Measurements from ENCODE around the gene STX2.

STX2 gene

DNA sequence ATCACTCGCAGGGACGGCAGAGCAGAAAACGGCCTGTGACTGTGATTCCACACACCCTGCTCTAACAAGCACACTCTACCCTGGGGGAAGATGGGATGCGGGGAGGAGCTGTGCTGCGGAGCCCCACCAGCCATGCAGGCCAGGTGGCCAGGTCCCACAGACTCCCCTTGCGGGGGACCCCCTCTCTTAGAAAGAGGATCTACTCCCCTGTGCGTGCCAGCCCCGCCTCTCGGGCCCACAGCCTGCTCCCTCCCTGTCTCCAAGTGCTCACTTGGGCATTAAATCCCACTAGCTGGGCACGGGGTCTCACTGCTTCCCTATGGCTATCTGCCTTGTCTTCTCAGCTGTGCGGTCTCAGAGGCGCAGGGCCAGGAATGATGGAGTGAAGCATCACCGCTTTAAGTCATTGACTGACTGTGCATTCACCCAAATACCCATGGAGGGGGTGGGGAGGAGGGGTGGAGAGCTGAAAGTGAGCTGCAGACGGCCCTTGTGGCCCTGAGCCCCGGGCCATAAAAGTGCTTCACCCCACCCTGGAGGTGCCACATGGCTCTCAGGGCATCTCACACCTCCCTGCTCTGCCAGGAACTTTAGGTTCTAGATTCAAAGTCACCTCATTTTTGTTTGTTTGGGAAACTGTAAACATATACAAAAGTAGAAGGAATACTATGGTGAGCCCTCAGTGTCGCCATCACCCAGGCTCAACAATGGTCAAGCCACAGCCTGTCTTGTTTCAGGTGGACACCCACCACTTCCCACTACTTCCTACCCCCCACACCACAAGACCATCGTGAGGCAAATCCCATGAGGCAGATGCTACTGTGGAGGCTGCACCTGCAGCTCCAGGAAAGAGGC is 9.4 kb downstream of the STX2 start:
- DNase-seq = no peak

DNA sequence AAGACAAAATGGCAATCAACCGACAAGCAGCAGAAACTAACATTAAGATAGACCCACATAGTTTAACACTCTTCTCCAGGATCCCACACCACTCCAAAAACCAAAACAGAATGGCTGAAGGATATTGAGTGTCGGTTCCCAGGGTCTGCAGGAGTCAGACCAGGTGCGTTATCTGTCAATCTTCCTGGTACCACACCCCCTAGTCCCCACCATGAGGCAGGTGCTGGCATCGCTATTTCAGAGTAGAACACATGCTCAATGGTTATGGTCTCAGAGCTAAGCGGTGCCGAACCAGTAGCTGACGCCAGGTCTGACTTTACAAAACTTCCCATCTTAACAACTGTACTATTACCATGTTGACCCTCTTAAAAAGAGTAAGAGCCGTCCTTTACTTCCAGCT is 10.2 kb downstream of the STX2 start:
- no peak for DNase-seq

DNA sequence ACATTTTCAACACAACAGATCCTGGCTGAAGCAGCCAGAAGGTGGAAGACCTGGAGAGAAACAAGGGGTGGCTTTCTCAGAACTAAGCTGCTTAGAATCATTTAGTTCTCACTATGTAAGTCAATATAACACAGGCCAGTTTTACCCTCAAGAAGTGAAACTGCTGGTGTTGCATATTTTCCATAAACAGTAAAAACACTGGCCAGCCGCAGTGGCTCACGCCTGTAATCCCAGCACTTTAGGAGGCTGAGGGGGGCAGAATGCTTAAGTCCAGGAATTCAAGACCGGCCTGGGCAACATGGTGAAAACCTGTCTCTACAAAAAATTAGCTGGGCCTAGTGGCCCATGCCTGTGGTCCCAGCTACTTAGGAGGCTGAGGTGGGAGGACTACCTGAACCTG is 11.6 kb downstream of the STX2 start:
- no peak for DNase-seq

DNA sequence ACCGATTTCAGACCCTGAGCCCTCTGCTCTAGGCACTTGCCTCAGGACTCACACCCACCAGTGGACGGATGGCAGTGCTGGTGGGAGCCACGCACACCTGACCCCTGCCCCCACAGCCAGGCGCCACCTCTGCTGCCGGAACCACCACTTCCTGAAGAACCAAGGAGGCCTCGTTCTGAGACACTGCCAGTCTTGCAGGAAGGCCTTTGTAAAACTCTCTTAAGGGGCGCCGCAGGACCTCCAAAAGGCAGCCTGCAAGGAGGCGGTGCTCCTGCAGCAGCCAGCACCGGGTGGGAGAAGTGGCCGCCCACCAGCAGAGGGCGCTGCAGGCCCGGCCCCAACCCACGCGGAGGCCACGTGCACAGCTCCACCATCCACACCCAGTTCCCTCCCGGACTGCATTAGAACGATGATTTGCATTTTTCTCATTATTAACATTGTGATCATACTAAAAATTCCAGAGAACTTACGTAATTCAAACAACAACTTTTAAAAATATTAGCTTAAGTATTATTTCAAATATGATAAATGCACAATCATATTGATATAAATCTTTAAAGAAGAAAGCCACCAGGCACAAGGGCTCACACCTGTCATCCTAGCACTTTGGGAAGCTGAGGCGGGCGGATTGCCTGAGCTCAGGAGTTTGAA is 12.8 kb downstream of the STX2 start:
- DNase-seq = peak; percentile 63

DNA sequence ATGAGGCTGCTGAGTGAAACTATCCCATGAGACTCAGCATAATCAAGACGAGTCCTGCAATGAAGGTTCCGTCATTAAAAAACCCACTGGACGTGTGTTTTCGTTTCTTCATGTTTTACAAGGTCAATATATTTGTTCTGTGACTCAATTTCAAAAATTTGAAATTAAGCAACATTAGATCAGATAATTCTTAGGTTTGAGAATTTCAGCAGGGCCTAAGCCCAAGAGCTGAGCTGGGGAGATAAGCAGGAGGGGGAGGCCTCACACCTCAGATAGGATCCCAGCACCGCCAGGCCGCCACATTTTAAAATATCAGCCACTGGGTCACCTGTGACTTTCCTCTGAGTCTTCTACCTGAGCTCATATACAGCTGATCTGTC is 13.3 kb downstream of the STX2 start:
- DNase-seq = no peak

DNA sequence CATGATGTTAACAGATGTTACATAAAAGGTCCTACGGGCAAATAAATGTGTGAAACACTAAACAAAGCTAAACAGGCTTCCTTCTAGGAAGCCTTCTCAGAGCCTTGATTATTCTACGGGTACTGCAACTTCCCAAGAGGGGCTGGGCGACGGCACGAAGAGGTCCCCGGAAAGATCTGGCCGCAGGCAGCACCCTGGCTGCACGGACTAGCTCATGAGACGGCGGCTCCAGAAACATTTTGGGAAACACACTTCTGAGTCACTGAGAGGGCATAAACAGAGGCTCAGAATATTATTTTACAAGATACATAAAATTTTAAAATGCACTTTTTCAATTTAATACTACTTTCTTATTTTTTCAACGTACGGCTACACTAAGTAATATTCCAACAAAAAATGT is 19.4 kb downstream of the STX2 start:
- no peak for DNase-seq

DNA sequence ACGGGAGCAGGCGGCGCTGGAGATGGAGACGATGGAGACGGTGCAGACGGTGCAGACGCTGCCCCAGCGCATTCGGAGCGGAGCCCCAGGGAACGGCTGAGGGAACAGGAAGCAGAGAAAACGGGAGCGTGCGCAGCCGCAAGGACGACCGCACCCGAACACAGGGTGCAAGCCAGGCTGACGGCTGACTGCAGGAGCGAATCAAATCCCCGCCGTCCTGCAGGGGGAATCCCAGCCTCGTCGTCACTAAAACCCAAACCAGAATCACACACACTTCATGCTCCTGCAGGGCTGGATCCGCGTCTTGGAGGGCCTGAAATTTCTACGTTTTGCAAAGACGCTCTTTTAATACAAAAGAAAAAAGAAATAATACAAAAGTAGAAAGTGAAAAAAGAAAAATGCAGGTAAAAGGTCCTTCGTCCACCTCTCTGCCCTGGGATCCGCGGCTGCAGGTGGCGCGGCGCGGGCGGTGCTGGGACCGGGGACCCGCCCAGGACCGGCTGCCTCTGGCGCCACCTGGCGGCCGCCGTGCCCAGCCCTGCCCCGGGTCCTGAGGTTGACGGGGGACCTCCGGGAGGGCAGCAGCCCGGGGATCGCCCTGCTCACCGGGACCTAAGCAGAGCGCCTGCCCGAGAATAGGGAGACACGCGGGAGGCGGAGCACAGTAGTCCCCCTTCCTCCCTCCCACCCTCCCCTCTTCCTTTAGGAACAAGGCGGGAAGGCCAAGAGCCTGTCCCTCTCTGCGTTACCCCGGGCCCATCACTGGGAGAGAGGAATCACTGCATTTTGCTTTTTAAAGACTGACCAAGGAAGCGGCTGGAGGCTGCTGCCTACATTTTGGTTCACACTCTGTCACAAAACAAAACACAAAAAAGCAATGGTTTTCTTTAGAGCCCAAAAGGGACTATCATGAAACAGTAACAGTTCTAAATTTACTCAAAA is 20.1 kb downstream of the STX2 start:
- DNase-seq = peak; percentile 66

DNA sequence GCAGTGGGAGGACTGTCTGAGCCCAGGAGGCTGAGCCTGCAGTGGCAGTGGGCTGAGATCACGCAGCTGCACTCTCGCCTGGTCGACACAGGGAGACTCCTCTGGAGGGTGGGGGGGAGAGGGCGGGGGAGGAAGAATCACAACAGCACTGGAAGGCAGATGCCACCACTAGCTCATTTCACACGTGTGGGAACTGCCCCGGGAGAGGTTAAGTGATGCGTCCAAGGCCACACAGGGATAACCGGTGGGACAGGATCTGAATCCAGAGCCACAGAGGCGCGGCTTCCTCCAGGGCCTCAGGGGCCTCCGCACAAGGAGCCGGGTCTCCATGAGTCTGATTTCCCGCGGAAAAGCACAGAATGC is 20.8 kb downstream of the STX2 start:
- DNase-seq = no peak

DNA sequence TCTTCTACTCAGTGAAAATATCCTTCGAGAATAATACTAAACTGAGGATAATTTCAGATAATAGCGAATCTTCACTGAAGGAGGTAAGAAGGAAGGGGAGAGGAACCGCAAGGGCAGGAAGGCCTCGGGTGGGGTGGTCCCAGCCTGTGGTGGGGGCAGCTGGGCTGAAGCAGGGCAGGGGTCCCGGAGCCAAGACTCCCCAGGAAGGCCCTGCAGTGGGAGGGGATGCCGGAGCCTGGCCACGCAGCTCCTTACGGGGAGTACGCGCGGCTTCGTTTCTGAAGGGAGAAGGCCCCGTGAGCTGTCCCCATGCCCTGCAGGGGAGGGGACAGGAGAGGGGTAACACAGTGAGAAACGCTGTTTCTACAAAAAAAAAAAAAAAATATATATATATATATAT is 21.2 kb downstream of the STX2 start:
- DNase-seq = no peak

DNA sequence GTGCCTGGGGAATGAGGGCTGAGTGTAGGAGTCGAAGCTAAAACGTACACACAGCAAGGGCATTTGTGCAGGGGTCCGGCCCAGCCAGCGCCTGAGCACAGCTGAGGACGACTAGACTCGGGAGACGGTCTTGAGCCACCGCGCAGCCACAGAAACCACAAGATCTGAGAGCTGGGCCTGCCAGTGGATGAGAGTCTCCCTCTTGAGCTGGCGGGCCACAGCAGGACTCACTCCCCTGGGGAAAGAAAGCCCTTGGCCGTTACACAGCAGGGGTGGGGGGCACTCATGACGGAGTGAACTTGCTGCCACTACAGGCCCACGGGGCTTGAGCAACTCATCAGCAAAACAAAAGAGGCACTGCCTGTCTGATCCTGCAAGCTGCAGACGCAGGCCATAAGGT is 23.0 kb downstream of the STX2 start:
- DNase-seq = no peak

DNA sequence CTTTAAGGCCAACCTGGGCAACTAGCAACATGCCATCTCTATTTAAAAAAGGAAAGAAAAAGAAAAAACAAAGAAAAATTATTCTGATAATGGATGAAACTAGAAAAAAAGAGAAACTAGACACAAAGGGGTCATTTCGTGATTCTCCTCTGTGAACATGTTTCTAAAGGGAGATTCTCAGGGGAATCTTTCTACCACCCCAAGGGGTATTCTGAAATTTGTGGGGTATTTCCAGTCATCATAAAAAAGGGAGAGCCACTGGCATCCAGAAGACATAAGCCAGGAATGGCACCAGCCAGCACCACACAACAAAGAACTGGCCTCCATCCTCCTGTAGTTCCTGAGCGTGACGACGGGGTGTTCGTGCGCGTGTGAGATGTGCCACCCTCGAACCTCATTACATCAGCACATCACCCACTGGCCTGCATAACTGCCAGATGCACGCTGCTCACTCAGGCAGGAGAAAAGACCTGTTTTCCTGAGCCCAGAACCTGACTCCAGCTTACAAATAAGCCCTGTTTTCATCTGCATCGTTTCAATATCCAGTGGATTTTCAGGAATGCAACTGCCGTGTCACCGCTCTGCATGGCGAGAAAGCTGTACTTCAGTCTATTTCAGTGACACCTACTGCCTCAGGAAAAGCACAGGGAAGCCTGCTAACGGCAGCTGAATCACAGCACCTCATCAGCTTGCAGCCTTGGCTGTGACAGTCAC is 23.9 kb downstream of the STX2 start:
- DNase-seq = no peak

DNA sequence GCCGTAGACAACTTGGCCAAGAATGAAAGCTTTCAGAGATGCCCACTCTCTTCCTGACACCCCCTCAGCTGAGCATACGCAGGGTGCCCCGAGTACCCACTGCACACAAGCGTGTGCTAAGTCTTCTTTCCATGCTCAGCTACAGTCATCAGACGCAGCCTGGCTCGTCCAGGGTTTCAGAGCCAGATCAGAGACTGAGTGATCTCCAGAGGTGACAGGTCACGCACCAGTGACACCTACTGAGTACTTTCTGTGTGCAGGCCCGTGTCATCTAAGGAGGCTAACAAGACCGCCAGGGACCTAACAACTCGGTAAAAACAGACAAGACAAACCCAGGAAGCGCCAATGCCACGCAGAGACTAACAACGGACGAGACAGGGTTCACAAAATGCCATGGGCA is 25.1 kb downstream of the STX2 start:
- DNase-seq = no peak

DNA sequence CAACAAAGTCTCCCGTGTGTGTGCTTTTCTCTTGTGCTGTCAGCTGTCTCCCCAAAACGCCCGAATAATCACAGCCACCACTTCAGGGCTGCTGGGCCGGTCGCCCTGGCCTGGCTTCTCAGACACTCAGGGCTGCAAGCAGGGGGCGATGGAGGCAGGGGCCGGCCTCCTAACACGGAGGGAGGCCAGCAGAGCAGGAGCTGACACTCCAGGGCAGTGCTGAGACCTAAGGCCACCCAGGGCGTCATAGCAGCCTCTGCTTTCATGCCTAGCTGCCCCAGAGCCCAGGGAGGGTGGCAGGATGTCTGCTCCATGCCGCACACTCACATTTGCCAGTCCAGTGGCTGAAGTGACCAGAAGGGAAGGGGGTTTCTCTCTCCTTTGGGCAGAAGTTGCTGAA is 25.6 kb downstream of the STX2 start:
- DNase-seq = no peak

DNA sequence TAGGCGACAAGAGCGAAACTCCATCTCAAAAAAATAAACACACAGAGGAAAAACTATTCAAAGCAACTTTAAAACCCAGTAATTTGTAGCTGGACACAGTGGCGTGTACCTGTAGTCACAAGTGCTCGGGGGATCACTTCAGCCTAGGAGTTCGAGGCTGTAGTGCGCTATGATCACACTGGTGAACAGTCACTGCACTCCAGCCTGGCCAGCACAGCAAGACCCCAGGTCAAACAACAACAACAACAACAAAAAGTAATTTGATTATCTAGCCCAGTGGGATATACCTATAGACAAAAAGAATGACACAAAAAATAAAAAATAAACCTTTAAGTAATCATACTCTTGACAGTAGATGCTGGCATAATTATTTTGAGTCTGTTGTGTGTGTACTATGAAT is 29.3 kb downstream of the STX2 start:
- DNase-seq = no peak

DNA sequence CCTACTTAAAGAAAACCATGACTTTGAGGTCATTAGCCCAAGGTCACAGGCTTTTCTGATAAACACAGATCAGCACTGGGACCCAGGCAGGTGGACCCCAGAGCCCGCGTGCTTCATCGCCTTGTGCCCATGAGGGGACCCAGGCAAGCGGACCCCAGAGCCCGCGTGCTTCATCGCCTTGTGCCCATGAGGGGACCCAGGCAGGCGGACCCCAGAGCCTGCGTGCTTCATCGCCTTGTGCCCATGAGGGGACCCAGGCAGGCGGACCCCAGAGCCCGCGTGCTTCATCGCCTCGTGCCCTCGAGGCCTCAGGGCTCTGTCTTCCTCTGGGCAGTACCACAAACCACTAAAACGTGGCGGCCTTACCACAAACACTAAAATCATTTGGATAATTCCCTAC is 31.7 kb downstream of the STX2 start:
- DNase-seq = no peak

DNA sequence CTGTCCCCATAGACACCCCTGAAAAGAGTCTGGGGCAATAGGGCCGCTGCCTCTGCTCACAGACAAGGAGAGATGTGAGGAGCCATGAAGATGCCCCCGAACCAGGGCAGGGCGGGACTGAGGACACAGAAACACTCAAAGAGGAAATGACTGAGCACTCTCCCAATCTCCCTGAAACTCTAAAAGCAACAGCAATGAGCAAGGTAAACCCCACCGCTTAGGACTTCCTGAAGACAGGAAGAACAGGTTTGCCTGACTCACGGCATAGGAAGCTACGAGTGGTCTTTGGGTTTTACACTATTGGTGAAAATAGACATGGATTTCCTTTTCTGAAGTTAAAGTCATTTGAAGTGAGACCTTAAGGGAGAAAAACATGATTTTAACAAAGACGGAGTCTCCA is 32.5 kb downstream of the STX2 start:
- DNase-seq = no peak

DNA sequence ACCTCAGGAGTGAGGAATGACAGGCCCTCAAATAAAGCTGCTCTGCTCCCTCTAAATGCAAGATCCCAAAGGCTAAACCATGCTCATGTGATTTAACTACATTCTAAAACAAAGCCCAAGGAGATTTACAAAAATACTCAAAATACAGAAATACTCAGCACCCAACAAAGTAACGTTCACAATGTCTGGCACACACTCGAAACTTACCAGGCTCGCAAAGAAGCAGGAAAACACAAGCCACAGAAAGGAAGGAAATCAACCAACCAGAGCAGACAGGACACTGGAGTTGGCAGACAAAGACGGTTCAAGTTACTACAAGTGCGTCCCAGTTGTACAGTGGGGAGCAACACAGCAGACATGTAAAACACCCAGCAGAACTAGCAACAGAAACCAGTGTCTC is 33.4 kb downstream of the STX2 start:
- no peak for DNase-seq

DNA sequence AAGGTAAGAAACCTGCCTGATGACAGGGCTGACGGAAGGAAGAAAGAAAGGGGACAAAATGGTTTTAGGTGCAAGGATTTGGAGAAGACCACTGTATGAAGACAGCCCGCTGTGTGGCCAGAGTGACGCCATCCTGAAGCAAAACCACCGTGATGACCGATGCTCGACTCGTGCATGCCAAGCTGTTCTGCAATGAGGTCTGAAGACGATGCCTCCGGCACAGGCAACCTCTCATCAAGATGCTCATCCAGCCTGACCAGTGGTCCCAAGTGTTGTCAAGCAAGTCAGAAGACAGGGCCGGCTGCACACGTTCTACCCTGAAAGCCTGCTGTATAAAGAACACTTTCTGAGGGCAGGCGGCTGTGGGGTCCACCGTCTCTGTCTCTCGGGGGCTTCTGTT is 34.8 kb downstream of the STX2 start:
- no peak for DNase-seq

DNA sequence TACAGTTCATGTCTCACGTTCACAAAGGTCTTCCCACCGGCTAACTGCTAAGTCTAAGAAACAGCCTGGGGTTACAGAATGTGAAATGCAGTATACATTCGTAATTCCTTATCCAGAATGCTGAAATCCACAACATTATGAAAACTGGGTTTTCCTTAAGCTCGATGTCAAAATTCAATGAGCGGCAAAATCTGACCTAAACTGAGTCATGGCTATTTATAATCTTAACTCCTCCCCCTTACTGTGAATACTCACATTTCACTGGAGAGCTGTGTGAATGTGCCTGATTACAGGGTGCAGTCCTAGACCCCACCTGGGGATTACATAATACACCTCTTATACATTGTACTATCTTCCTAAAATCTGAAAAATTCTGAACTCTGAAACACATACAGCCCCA is 35.3 kb downstream of the STX2 start:
- DNase-seq = no peak

DNA sequence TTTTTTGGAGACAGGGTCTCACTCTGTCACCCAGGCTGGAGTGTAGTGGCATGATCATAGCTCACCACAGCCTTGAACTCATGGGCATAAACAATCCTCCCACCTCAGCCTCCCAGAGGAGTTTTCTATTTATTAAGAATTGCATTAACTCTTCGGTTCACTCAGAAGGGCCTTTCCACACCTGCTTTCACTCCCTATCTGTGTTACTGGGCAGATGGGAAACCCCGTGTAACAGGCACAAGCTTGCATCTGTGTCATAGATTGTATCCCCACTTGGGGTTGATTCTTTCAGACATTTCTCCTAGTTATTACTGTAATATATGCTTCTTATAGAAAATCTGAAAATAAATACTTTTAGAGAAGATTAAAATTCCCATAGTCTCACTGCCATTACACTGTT is 38.7 kb downstream of the STX2 start:
- no peak for DNase-seq

DNA sequence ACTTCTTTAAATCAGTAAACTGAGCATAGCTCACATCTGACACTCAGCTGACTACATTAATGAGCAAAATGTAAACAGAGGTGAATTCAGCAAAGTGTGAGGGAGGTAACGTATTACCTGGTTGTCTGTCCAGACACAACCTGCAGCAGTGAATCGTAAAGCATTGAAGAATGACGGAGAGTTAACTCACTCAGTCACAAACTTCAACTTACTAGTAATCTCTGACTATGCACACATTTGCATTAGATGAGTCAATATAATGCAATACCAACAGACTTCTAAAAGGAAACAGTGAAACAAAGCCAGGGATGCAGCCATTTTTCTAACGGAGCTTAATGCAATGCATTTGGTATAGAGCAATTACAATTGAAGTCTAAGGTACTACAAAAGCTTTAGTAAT is 40.0 kb downstream of the STX2 start:
- no peak for DNase-seq

DNA sequence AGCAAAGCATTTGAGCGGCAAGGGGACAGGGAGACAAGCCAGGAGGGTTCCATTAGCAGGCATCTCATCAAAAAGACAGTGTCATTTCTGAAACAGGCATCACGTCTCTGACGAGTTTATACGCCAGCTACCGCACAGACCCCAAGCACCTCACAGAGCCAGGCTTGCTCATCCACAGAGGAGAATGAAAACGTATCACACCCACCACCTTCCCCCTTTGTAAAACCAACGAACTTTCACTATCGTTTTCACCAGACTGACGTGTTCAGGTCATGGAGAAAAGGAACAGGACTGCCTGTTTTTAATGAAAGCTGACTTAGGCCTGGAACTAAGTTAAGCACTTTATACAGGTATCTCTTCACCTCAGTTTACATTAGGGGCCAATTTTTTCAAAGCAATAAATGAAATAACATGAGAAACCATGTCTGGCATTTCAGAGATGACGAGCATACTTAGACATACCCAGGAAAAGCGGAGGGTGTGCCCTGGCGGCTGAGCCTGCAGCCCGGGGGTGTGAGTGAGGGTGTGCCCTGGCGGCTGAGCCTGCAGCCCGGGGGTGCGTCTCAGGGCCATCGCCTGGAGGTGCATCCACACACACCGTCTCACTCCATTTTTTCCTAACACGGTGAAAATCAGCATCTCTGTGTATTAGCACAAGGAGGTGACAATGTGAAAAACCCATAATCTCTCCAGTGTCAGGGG is 41.9 kb downstream of the STX2 start:
- DNase-seq = peak; percentile 6
